Naive thymus-derived CD4-positive, alpha-beta T cell (primary cell): ENCODE measurements around the gene CCDC83. TPM values are rescaled to one million over a fixed set of nuclear protein-coding genes. Genes with fewer than 3 reads are reported as not detected.

Experiments used
- ATAC-seq: fragments of 150-1000 bp; cut with Tn5 transposase; 2 replicates; pipeline ENCODE4 v1.10.0; 2021; ENCODE audit warnings: mild to moderate bottlenecking, moderate library complexity
- CTCF ChIA-PET: fragments of 350-600 bp; sonication (Branson Sonifier 250); formaldehyde crosslinking; loops from one replicate; lab custom pipeline; 2021; ENCODE audit warnings: antibody characterized with exemption; lab: Charles Lee
- POLR2A ChIA-PET: fragments of 350-600 bp; sonication (Branson Sonifier 250); formaldehyde crosslinking; loops from one replicate; lab custom pipeline; 2021; ENCODE audit warnings: antibody characterized with exemption, inconsistent platforms; lab: Charles Lee
- DNase-seq, 9 donors: peaks; one replicate each; pipeline versions ENCODE4 v3.0.0 to v3.0.0-alpha.2; 2020 to 2022; ENCODE audit warnings: mixed read lengths in 1 of 9
- H3K27ac ChIP-seq: one replicate; pipeline ENCODE4 v1.7.0; 2013; ENCODE audit warnings: mild to moderate bottlenecking, low read depth, low read length, moderate library complexity
- H3K27me3 ChIP-seq, 2 donors: one replicate each; pipeline ENCODE4 v1.7.0; 2013; ENCODE audit warnings: low read length in 2 of 2, mild to moderate bottlenecking in 2 of 2, moderate library complexity in 2 of 2; ENCODE audit not compliant: control insufficient read depth in 2 of 2, insufficient read depth in 2 of 2
- H3K36me3 ChIP-seq, 3 experiments: 1 replicate in 2 of 3; 2 replicates in 1 of 3; pipeline ENCODE4 v1.7.0; 2013; ENCODE audit warnings: low read length in 3 of 3, mild to moderate bottlenecking in 3 of 3, moderate library complexity in 1 of 3; ENCODE audit not compliant: insufficient read depth in 3 of 3, control insufficient read depth in 2 of 3
- H3K4me1 ChIP-seq, 2 donors: one replicate each; pipeline ENCODE4 v1.7.0; 2013; ENCODE audit warnings: low read length in 2 of 2, mild to moderate bottlenecking in 2 of 2, moderate library complexity in 1 of 2; ENCODE audit not compliant: control insufficient read depth in 2 of 2, insufficient read depth in 2 of 2
- H3K4me3 ChIP-seq: 2 replicates; pipeline ENCODE4 v1.7.0; 2013; ENCODE audit warnings: mild to moderate bottlenecking, low read length
- H3K9me3 ChIP-seq, 3 experiments: 1 replicate in 2 of 3; 2 replicates in 1 of 3; pipeline ENCODE4 v1.7.0; 2013; ENCODE audit warnings: low read length in 3 of 3; ENCODE audit not compliant: control insufficient read depth in 2 of 3
- H3K27ac Mint-ChIP-seq, 9 donors: one replicate each; pipeline ENCODE4 v1.8.0; 2020 to 2022; ENCODE audit warnings: mixed read lengths in 9 of 9, mild to moderate bottlenecking in 8 of 9, moderate library complexity in 5 of 9, inconsistent platforms in 2 of 9
- H3K27me3 Mint-ChIP-seq, 5 donors: one replicate each; pipeline ENCODE4 v1.8.0; 2021 to 2022; ENCODE audit warnings: mixed read lengths in 5 of 5, mild to moderate bottlenecking in 1 of 5
- H3K36me3 Mint-ChIP-seq, 5 donors: one replicate each; pipeline ENCODE4 v1.8.0; 2020 to 2022; ENCODE audit warnings: mixed read lengths in 5 of 5, mild to moderate bottlenecking in 3 of 5, inconsistent platforms in 1 of 5
- H3K4me1 Mint-ChIP-seq, 7 donors: one replicate each; pipeline ENCODE4 v1.8.0; 2020 to 2022; ENCODE audit warnings: mixed read lengths in 7 of 7, mild to moderate bottlenecking in 3 of 7, inconsistent platforms in 1 of 7
- H3K4me3 Mint-ChIP-seq, 10 donors: one replicate each; pipeline ENCODE4 v1.8.0; 2020 to 2022; ENCODE audit warnings: mild to moderate bottlenecking in 10 of 10, mixed read lengths in 10 of 10, moderate library complexity in 6 of 10, inconsistent platforms in 2 of 10
- H3K9me3 Mint-ChIP-seq, 11 donors: one replicate each; pipeline ENCODE4 v1.8.0; 2020 to 2022; ENCODE audit warnings: mixed read lengths in 11 of 11, mild to moderate bottlenecking in 4 of 11, inconsistent platforms in 1 of 11, moderate library complexity in 1 of 11
- intact Hi-C, 2 donors: fragments of 100-400 bp; cut with micrococcal nuclease; formaldehyde crosslinking; loops; one replicate each; pipeline ENCODE4 v1.15.1; 2023
- polyA plus RNA-seq, 2 donors: library from polyadenylated mRNA; unstranded; fragments of 300-500 nt; fragmentation: Illumina TruSeq; gene quantifications; one replicate each; pipeline ENCODE4 v1.2.3, GENCODE V29; 2021
- total RNA-seq, 6 experiments: library from RNA in 5 of 6; stranded (reverse) in 5 of 6; gene quantifications; 1 replicate in 5 of 6; 2 replicates in 1 of 6; pipeline ENCODE4 v1.2.3 and lab custom pipeline; 2021 to 2026

CCDC83 gene
- total and polyA plus RNA-seq, 7 experiments from 2014 or later, result not detected

DNA sequence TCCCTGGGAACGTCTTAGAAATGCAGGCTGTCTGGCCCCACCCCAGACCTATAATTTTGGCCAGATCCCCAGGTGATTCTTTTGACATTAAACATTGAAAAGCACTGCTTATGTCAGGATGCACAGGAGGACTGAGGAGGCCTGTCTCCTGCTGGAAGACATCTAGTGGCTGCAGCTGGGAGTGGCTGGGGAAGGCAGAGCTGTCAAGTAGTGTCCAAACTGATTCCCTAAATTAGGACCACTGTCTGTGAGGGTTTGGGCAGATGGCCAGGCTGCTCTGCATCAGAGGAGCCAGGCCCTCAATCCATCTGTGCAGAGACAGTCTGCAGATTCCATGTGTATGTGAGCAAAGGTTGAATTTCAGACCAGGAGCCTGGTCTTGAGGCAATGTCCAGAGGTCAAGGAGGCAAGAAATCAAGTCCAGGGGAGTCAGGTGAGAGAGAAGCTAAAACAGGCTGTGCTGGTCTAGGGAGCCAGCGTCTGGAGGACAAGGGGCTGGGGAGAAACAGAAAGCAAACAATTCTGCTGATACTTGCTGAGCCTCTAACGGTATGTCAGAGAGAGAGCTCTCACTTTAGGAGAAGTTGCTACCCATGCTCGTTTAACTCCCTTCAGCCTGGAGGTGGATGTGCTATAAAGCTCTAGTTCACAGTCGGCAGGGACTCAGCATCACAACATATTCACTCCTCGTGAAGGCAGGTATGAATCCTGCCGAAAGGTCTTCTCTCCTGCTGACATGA lies 28.9 kb upstream of the CCDC83 start:
- Histone ChIP-seq H3K9me3 (no peaks in the 10 kb centered on the region), H3K27me3 (no peaks in the 10 kb centered on the region), H3K27ac (no peak overlapping the region), H3K4me1 (peaks cover 55 to 57% of the 10 kb centered on the region in 2 donors), H3K36me3 (no peaks in the 10 kb centered on the region), H3K4me3 (no peak overlapping the region)
- Mint-ChIP-seq H3K4me3 (peak overlapping the region in 9 of 10 donors; percentile 11 to 65 (median 40)), H3K9me3 (peaks cover 0 to 5% (median 0%) of the 10 kb centered on the region in 11 donors), H3K36me3 (peaks cover 0 to 23% (median 0%) of the 10 kb centered on the region in 5 donors), H3K27me3 (no peaks in the 10 kb centered on the region), H3K27ac (peak overlapping the region; percentile 59 to 100 (median 93)), H3K4me1 (peaks cover 28 to 72% (median 64%) of the 10 kb centered on the region in 7 donors)
- intact Hi-C loops, result loop anchor here (1.0 to 10.0 kb wide), 3 partner anchors 132 to 979 kb away; partner anchors contain the start of gene PRSS23 (in 1 of the 2)
- ATAC-seq (no peak), DNase-seq (peak in 3 of 9 donors; percentile 24 to 39 (median 28))
- ChIA-PET CTCF (interaction anchor here (1.0 to 2.0 kb wide), 6 partner anchors 28 to 134 kb away, joined by 3 to 7 read pairs (median 4); partner anchors contain the start of gene CCDC83), POLR2A (interaction anchor here (0.6 to 3.9 kb wide), 3 partner anchors 11 to 76 kb away, joined by 4 to 20 read pairs (median 6); no protein-coding TSS in a partner anchor)

DNA sequence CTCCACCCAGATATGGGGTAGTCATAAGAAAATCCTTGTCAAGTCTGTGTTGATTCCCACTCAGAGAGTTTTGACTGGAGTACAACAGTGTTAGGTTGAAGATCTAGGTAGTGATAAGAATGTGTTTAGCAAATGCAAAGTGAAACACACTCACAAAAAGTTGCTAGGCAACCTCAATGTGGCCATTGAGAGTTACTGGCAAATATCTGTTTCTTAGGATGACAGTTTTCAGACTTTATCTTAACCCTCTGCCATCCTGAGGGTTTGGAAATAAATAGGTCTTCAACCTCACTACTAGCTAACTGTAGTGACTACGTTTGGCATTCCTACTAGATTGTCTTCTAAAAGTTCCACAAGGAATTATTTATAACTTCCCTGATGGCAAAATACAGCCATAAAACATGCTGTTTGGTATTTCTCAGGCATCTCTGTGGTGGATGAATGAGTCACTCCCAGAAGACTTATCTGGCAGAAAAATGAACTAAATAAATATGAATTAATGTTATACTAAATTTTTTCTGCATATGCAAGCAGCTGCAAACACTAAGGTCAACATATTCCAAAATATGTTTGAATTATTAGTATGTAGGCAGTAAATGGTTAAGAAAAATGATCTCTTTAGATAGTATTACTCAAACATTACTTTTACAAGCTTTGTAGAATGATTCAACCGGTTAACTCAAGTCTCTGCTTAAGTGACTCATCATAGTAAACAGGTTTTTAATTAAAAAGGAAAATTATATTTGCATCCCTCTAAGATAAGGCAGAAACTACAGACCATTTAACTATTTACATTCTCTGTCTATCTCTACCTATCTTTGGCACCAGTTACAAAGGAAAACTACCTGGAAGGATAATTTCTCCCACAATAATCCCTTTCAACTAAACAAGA lies 27.2 kb upstream of the CCDC83 start:
- H3K27me3 Mint-ChIP-seq, result no peaks in the 10 kb centered on the region
- peak overlapping the region; percentile 56 to 100 (median 90) for H3K27ac Mint-ChIP-seq
- peak; percentile 54 for ATAC-seq

DNA sequence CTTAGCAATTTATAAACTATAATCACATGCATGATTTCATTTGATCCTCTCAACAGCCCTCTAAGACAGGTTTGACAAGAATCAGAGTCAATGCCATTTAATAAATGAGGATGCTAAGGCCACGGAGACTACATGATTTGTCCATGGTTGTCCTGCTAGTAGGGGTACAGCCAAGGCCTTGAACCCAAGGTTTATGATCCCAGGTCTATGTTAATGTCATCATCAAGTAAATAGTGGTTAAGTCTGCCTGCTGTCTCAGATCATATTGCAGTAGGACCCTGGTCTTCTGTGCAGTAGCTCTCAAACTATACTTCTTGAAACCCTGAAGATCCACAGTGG lies 26.6 kb upstream of the CCDC83 start:
- H3K36me3 Mint-ChIP-seq, result peaks cover 0 to 16% (median 0%) of the 10 kb centered on the region in 5 donors
- Histone ChIP-seq H3K9me3 (no peaks in the 10 kb centered on the region), H3K4me3 (no peak overlapping the region), H3K27me3 (no peaks in the 10 kb centered on the region), H3K36me3 (no peaks in the 10 kb centered on the region), H3K27ac (no peak overlapping the region), H3K4me1 (peaks cover 35 to 36% of the 10 kb centered on the region in 2 donors)
- DNase-seq, result no peak
- CTCF ChIA-PET, result interaction anchor here (1.6 kb wide), 1 partner anchor 133 kb away, joined by 4 read pairs; no protein-coding TSS in a partner anchor
- peaks cover 22 to 53% (median 46%) of the 10 kb centered on the region in 7 donors for H3K4me1 Mint-ChIP-seq
- POLR2A ChIA-PET, result no interaction called here
- H3K27me3 Mint-ChIP-seq, result no peaks in the 10 kb centered on the region
- peaks cover 0 to 5% (median 0%) of the 10 kb centered on the region in 11 donors for H3K9me3 Mint-ChIP-seq
- ATAC-seq, result no peak
- intact Hi-C loops, result loop anchor here in 1 of 2 donors (1.0 to 10.0 kb wide), 2 partner anchors 26 to 976 kb away; partner anchors contain the start of gene PRSS23
- no peak overlapping the region for H3K4me3 Mint-ChIP-seq
- peak overlapping the region in 6 of 9 donors; percentile 56 to 100 (median 67) for H3K27ac Mint-ChIP-seq

More for the DNA sequence above, 27.2 kb upstream of the CCDC83 start:
- ChIA-PET CTCF (interaction anchor here (0.8 to 1.6 kb wide), 2 partner anchors 26 to 133 kb away, joined by 3 to 4 read pairs; no protein-coding TSS in a partner anchor), POLR2A (interaction anchor here (0.5 to 1.2 kb wide), 6 partner anchors 11 to 238 kb away, joined by 3 to 6 read pairs (median 3); partner anchors contain the start of genes CCDC83 and CREBZF)
- Mint-ChIP-seq H3K36me3 (peaks cover 0 to 16% (median 0%) of the 10 kb centered on the region in 5 donors), H3K4me1 (peaks cover 24 to 59% (median 51%) of the 10 kb centered on the region in 7 donors), H3K9me3 (peaks cover 0 to 5% (median 0%) of the 10 kb centered on the region in 11 donors), H3K4me3 (peak overlapping the region in 7 of 10 donors; percentile 5 to 78 (median 25))
- peaks cover 41 to 42% of the 10 kb centered on the region in 2 donors for H3K4me1 ChIP-seq
- intact Hi-C loops, result loop anchor here in 1 of 2 donors (1.0 to 10.0 kb wide), 6 partner anchors 26 to 977 kb away; partner anchors contain the start of gene PRSS23
- H3K36me3 ChIP-seq, result no peaks in the 10 kb centered on the region
- peak in 7 of 9 donors; percentile 42 to 77 (median 68) for DNase-seq
- H3K27ac ChIP-seq, result no peak overlapping the region
- no peak overlapping the region for H3K4me3 ChIP-seq
- no peaks in the 10 kb centered on the region for H3K9me3 ChIP-seq
- H3K27me3 ChIP-seq, result no peaks in the 10 kb centered on the region

DNA sequence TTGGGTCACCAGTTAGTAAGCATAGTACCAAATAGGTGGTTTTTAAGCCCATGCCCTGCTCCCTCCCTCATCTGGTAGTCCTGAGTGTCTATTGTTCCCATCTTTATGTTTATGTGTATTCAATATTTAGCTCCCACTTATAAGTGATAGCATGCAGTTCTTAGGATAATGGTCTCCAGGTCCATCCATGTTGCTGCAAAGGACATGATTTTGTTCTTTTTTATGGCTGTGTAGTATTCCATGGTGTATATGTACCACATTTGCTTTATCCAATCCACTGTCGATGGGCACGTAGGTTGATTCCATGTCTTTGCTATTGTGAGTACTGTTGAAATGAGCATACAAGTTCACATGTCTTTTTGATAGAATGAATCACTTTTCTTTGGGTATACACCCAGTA lies 26.0 kb upstream of the CCDC83 start:
- Histone ChIP-seq H3K27ac (no peak overlapping the region), H3K4me3 (no peak overlapping the region), H3K27me3 (no peaks in the 10 kb centered on the region), H3K36me3 (no peaks in the 10 kb centered on the region), H3K4me1 (peaks cover 32 to 33% of the 10 kb centered on the region in 2 donors), H3K9me3 (no peaks in the 10 kb centered on the region)
- Mint-ChIP-seq H3K4me3 (no peak overlapping the region), H3K36me3 (peaks cover 0 to 16% (median 0%) of the 10 kb centered on the region in 5 donors), H3K27ac (peak overlapping the region in 5 of 9 donors; percentile 64 to 77 (median 69)), H3K4me1 (peaks cover 18 to 47% (median 40%) of the 10 kb centered on the region in 7 donors), H3K9me3 (peaks cover 0 to 5% (median 0%) of the 10 kb centered on the region in 11 donors), H3K27me3 (no peaks in the 10 kb centered on the region)
- ChIA-PET CTCF (interaction anchor here (1.6 kb wide), 1 partner anchor 134 kb away, joined by 4 read pairs; no protein-coding TSS in a partner anchor), POLR2A (no interaction called here)
- no peak for ATAC-seq
- intact Hi-C loops, result loop anchor here in 1 of 2 donors (10.0 kb wide), 1 partner anchor 976 kb away; the partner anchor contains the start of gene PRSS23
- DNase-seq, result no peak

DNA sequence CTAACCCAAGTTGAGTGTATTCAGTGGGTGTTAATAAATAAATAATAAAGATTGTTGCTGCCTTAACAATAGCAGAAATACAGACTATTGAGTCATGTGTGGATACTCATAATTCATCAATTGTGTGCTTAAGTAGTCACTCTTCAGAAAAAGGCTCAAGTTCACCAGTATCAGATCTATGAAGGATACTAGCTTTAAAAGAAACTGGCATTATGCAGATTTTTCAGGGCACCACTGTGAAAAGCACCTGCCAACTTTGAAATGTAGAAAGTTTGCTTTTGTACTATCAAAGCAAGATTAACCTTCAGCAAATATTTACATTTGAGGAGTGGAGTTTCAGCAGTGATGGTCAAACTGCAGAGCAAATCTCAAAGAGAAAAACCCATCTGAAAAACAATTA lies 24.1 kb upstream of the CCDC83 start:
- H3K9me3 Mint-ChIP-seq, result peaks cover 0 to 12% (median 9%) of the 10 kb centered on the region in 11 donors
- H3K27me3 Mint-ChIP-seq, result no peaks in the 10 kb centered on the region
- peaks cover 3 to 22% (median 7%) of the 10 kb centered on the region in 5 donors for H3K36me3 Mint-ChIP-seq
- peaks cover 13 to 30% (median 22%) of the 10 kb centered on the region in 7 donors for H3K4me1 Mint-ChIP-seq
- peaks cover 0 to 4% (median 0%) of the 10 kb centered on the region in 3 experiments for H3K9me3 ChIP-seq
- no peaks in the 10 kb centered on the region for H3K36me3 ChIP-seq
- DNase-seq (no peak), ATAC-seq (no peak)
- peak overlapping the region in 2 of 9 donors; percentile 31 to 61 for H3K27ac Mint-ChIP-seq
- no peak overlapping the region for H3K4me3 ChIP-seq
- H3K4me1 ChIP-seq, result peaks cover 19 to 21% of the 10 kb centered on the region in 2 donors
- H3K27me3 ChIP-seq, result no peaks in the 10 kb centered on the region
- H3K4me3 Mint-ChIP-seq, result no peak overlapping the region
- ChIA-PET POLR2A (no interaction called here), CTCF (no interaction called here)
- intact Hi-C loops, result no loop called here
- no peak overlapping the region for H3K27ac ChIP-seq

DNA sequence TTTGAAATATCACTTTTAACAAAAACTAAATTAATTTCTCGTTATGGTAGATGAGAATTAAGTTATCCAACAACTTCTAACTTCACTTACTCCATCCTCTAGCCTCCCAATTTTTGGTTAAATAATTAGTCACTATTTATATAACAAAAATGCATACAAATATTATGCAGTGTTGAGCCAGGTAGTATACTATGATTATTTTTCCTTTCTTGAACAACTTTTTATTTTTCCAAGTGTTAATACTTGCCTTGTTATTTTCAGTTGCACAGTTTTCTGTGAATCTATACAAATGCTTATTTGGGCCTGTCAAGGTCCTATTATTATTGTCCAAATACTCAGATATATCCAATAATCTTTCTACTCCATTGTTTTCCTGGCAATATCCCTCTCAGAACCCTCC lies 19.9 kb upstream of the CCDC83 start:
- Histone ChIP-seq H3K4me3 (no peak overlapping the region), H3K4me1 (no peaks in the 10 kb centered on the region), H3K36me3 (no peaks in the 10 kb centered on the region), H3K9me3 (peaks cover 0 to 4% (median 0%) of the 10 kb centered on the region in 3 experiments), H3K27ac (no peak overlapping the region), H3K27me3 (no peaks in the 10 kb centered on the region)
- Mint-ChIP-seq H3K27ac (no peak overlapping the region), H3K9me3 (peaks cover 0 to 13% (median 11%) of the 10 kb centered on the region in 11 donors), H3K27me3 (no peaks in the 10 kb centered on the region), H3K4me3 (no peak overlapping the region), H3K4me1 (peaks cover 0 to 4% (median 0%) of the 10 kb centered on the region in 7 donors), H3K36me3 (peaks cover 8 to 30% (median 12%) of the 10 kb centered on the region in 5 donors)
- intact Hi-C loops, result no loop called here
- ATAC-seq (no peak), DNase-seq (no peak)
- ChIA-PET POLR2A (no interaction called here), CTCF (no interaction called here)
